Stomach (tissue), 4 donors: ENCODE data around the gene A2M.

Experiments used
- EP300 ChIP-seq: sonication (generic); formaldehyde crosslinking; IDR thresholded peaks from one replicate; pipeline ENCODE4 v1.6.1; 2017; ENCODE audit warnings: antibody characterized with exemption
- POLR2A ChIP-seq, 4 donors: fragments of 450-650 bp; IDR thresholded peaks; one replicate each; pipeline ENCODE4 v1.6.1; 2016; ENCODE audit warnings: antibody characterized with exemption in 4 of 4, control low read depth in 2 of 4, mild to moderate bottlenecking in 1 of 4, moderate library complexity in 1 of 4
- POLR2AphosphoS5 ChIP-seq, 3 donors: sonication (generic); formaldehyde crosslinking; IDR thresholded peaks; one replicate each; pipeline ENCODE4 v1.6.1; 2016; ENCODE audit warnings: antibody characterized with exemption in 3 of 3
- TF ChIP-seq, protein P1 (sequence below), 7 experiments: fragments of 450-650 bp in 4 of 7; fragments of 200-600 bp in 3 of 7; sonication (generic) in 3 of 7; IDR thresholded peaks; one replicate each; pipeline ENCODE4 v1.5.1; 2016 to 2019; ENCODE audit warnings: antibody characterized with exemption in 7 of 7, control low read depth in 2 of 7, mild to moderate bottlenecking in 1 of 7

DNA sequence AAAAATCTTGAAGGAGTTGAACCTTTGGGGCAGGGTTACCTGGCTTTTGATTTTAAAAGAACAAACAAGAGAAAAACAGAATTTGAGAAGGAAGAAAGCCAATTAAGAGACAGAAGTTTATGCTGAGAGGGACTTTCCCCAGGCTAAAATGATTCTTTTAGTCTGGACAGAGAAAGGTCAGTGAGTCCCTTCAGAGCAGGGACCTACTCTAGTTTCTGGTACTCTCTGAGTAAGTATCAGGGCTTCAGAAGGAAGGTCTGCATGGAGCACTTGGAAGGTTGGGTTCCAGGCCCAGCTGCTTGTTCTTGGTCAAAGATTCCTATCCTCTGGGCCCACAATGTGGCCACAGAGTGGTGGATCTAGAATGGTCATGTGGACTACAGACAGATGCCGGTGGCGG is 66.8 kb downstream of the A2M start:
- TF ChIP-seq POLR2A (IDR thresholded peaks at IDR 0.05) (no peak), POLR2AphosphoS5 (IDR thresholded peaks at IDR 0.05) (no peak), EP300 (no peak)
- TF ChIP-seq, protein P1, sequence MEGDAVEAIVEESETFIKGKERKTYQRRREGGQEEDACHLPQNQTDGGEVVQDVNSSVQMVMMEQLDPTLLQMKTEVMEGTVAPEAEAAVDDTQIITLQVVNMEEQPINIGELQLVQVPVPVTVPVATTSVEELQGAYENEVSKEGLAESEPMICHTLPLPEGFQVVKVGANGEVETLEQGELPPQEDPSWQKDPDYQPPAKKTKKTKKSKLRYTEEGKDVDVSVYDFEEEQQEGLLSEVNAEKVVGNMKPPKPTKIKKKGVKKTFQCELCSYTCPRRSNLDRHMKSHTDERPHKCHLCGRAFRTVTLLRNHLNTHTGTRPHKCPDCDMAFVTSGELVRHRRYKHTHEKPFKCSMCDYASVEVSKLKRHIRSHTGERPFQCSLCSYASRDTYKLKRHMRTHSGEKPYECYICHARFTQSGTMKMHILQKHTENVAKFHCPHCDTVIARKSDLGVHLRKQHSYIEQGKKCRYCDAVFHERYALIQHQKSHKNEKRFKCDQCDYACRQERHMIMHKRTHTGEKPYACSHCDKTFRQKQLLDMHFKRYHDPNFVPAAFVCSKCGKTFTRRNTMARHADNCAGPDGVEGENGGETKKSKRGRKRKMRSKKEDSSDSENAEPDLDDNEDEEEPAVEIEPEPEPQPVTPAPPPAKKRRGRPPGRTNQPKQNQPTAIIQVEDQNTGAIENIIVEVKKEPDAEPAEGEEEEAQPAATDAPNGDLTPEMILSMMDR (IDR thresholded peaks at IDR 0.05) = no peak
